Purkinje cell (primary cell): Measurements from ENCODE around the gene TMPRSS4. TPM values are rescaled to one million over a fixed set of nuclear protein-coding genes. Genes with fewer than 3 reads are reported as not detected.

Experiments
- polyA plus RNA-seq: library from polyadenylated mRNA; unstranded; fragments of >200 nt; fragmentation: Nextera tagmentation; gene quantifications from 2 replicates; pipeline ENCODE4 v1.2.1, GENCODE V29; 2014

Gene TMPRSS4
- polyA plus RNA-seq = not detected in 2 replicates

GRCh38 chr11:118076754-118077281, at the start of gene TMPRSS4:
TSS of gene TMPRSS4 (plus strand) at chr11:118077078. CDS start at chr11:118077303, 225 bp downstream.

GRCh38 chr11:118086913-118087768, 10.3 kb downstream of the TMPRSS4 start, which contains the start of gene SMIM35:
TSS of gene SMIM35 (minus strand) at chr11:118086963. CDS start at chr11:118086757, 206 bp downstream.

GRCh38 chr11:118152552-118153471, 75.9 kb downstream of the TMPRSS4 start, which contains the start of gene SCN4B:
TSS of gene SCN4B (minus strand) at chr11:118152823. CDS start at chr11:118152673, 150 bp downstream.

Other genes starting within 250 kb of the TMPRSS4 start
- 4.9 and 113 TPM in 2 replicates for gene FXYD6, start 200.4 kb upstream of the TMPRSS4 start, polyA plus RNA-seq
- not detected in 2 replicates for gene TMPRSS13, start 147.7 kb upstream of the TMPRSS4 start, polyA plus RNA-seq
- gene IL10RA, start 90.7 kb upstream of the TMPRSS4 start, polyA plus RNA-seq = not detected in 2 replicates
- gene SMIM35, start 9.9 kb downstream of the TMPRSS4 start, polyA plus RNA-seq = not detected in 2 replicates
- gene SCN4B, start 75.7 kb downstream of the TMPRSS4 start, polyA plus RNA-seq = 5.4 and 7.2 TPM in 2 replicates
- gene SCN2B, start 99.6 kb downstream of the TMPRSS4 start, polyA plus RNA-seq = 18.5 and 19.5 TPM in 2 replicates
- gene JAML, start 147.9 kb downstream of the TMPRSS4 start, polyA plus RNA-seq = not detected in 2 replicates
- gene MPZL3, start 175.3 kb downstream of the TMPRSS4 start, polyA plus RNA-seq = 1.1 and 5.1 TPM in 2 replicates
- gene MPZL2, start 187.2 kb downstream of the TMPRSS4 start, polyA plus RNA-seq = not detected in 2 replicates
- gene CD3E, start 227.7 kb downstream of the TMPRSS4 start, polyA plus RNA-seq = not detected in 2 replicates